GM12878 (cell line): ENCODE results near the gene ZBTB4. TPM values are rescaled to one million over a fixed set of nuclear protein-coding genes. Genes with fewer than 3 reads are reported as not detected.

Experiments
- ATAC-seq: fragments of 200-7000 bp; cut with Tn5 transposase; 3 replicates; pipeline ENCODE4 v1.9.1; 2020; ENCODE audit warnings: mild to moderate bottlenecking, moderate library complexity
- BruUV-seq: library from RNA; stranded (reverse); fragments of 400-500 nt; replicated peaks from 2 replicates; lab custom pipeline; 2021; lab: Mats Ljungman, UMichigan
- CTCF ChIA-PET: fragments of 300-600 bp; sonication (Branson Sonifier 250); formaldehyde crosslinking; extraction: SDS; loops from one replicate; lab custom pipeline; 2021; ENCODE audit warnings: inconsistent platforms; lab: Yijun Ruan, JAX
- POLR2A ChIA-PET: fragments of 350-600 bp; formaldehyde crosslinking; extraction: SDS; loops from one replicate; lab custom pipeline; 2021; ENCODE audit warnings: inconsistent platforms; lab: Charles Lee
- RAD21 ChIA-PET: fragments of 300-600 bp; sonication (Branson Sonifier 250); formaldehyde crosslinking; loops from one replicate; lab custom pipeline; 2023; ENCODE audit warnings: antibody characterized with exemption; ENCODE audit not compliant: unreplicated experiment; lab: Charles Lee
- SMC1A ChIA-PET: fragments of 300-600 bp; sonication (Branson Sonifier 250); formaldehyde crosslinking; loops from one replicate; lab custom pipeline; 2023; ENCODE audit not compliant: unreplicated experiment, uncharacterized antibody; lab: Charles Lee
- DNase-seq: peaks from one replicate; pipeline ENCODE4 v3.0.0-alpha.2; 2011; ENCODE audit warnings: low read depth, low spot score
- FAIRE-seq: peaks from 3 replicates; lab custom pipeline; 2011; peaks lifted over from hg19 to GRCh38; lab: Jason Lieb, UNC
- H2AFZ ChIP-seq: 2 replicates; pipeline ENCODE4 v1.6.0; 2011; ENCODE audit warnings: low read depth, low read length, control low read depth; ENCODE audit not compliant: control insufficient read depth
- H3K27ac ChIP-seq: 2 replicates; pipeline ENCODE4 v1.5.1; 2011; ENCODE audit warnings: control low read depth; ENCODE audit not compliant: control insufficient read depth, insufficient read depth
- H3K27me3 ChIP-seq, 2 experiments: replicated peaks in 1 of 2; 2 replicates each; pipeline versions ENCODE4 v1.6.0 to v1.6.1; 2011; ENCODE audit warnings: low read length in 1 of 2; ENCODE audit not compliant: control insufficient read depth in 2 of 2, insufficient read depth in 2 of 2
- H3K36me3 ChIP-seq, 2 experiments: 2 replicates each; pipeline ENCODE4 v1.5.1; 2011; ENCODE audit warnings: low read length in 1 of 2; ENCODE audit not compliant: control insufficient read depth in 2 of 2, insufficient read depth in 2 of 2
- H3K4me1 ChIP-seq: 2 replicates; pipeline ENCODE4 v1.6.1; 2011; ENCODE audit warnings: mild to moderate bottlenecking, low read length, moderate library complexity, mixed read lengths; ENCODE audit not compliant: control insufficient read depth, insufficient read depth
- H3K4me2 ChIP-seq: 2 replicates; pipeline ENCODE4 v1.6.0; 2011; ENCODE audit warnings: control low read depth; ENCODE audit not compliant: control insufficient read depth, insufficient read depth
- H3K4me3 ChIP-seq: fragments of 200-600 bp; sonication (generic); 2 replicates; pipeline ENCODE4 v1.5.1; 2016
- H3K79me2 ChIP-seq: 2 replicates; pipeline ENCODE4 v1.6.0; 2011; ENCODE audit warnings: low read length; ENCODE audit not compliant: control insufficient read depth, insufficient read depth
- H3K9ac ChIP-seq: 2 replicates; pipeline ENCODE4 v1.8.0; 2011; ENCODE audit warnings: low read length, control low read depth, mixed read lengths; ENCODE audit not compliant: control insufficient read depth, insufficient read depth
- H3K9me3 ChIP-seq: replicated peaks from 3 replicates; pipeline ENCODE4 v1.5.1; 2011; ENCODE audit warnings: mild to moderate bottlenecking, low read length; ENCODE audit not compliant: control insufficient read depth, insufficient read depth
- H4K20me1 ChIP-seq: 2 replicates; pipeline ENCODE4 v1.6.0; 2011; ENCODE audit not compliant: control insufficient read depth, insufficient read depth
- BCL11A ChIP-seq: IDR thresholded peaks from 2 replicates; pipeline ENCODE4 v1.6.1; 2011; ENCODE audit warnings: low read depth, low read length
- BMI1 ChIP-seq: fragments of 450-650 bp; IDR thresholded peaks from 2 replicates; pipeline ENCODE4 v1.6.1; 2016; ENCODE audit warnings: mild to moderate bottlenecking, moderate library complexity, borderline replicate concordance
- BRCA1 ChIP-seq: IDR thresholded peaks from 2 replicates; pipeline ENCODE4 v1.6.1; 2011; ENCODE audit warnings: low read depth, low read length, improper control_type of control experiment
- JUNB ChIP-seq: IDR thresholded peaks from 2 replicates; pipeline ENCODE4 v1.6.1; 2016; ENCODE audit warnings: antibody characterized with exemption, mild to moderate bottlenecking
- NRF1 ChIP-seq: conservative IDR thresholded peaks from 2 replicates; pipeline ENCODE4 v1.6.1; 2011; ENCODE audit warnings: mild to moderate bottlenecking, low read depth, low read length, improper control_type of control experiment
- SPI1 ChIP-seq: IDR thresholded peaks from 2 replicates; pipeline ENCODE4 v1.6.1; 2011; ENCODE audit warnings: low read depth, mild to moderate bottlenecking, low read length, moderate library complexity, borderline replicate concordance; ENCODE audit not compliant: insufficient read depth
- TBL1XR1 ChIP-seq: IDR thresholded peaks from 2 replicates; pipeline ENCODE4 v1.6.1; 2012; ENCODE audit warnings: low read depth, low read length, improper control_type of control experiment
- WGBS: methylation state at CpG from one replicate; pipeline ENCODE4 v1.1.6; 2016; ENCODE audit warnings: low lambda C conversion rate; ENCODE audit not compliant: insufficient replicate concordance, insufficient coverage; ENCODE audit errors: missing lambda C conversion rate; 5-methylcytosine and 5-hydroxymethylcytosine counted together
- in situ Hi-C: fragments of 300-500 bp; cut with MboI; formaldehyde crosslinking; loops from 9 replicates; pipeline ENCODE4 v1.14.3; 2018; ENCODE audit warnings: mixed read lengths
- intact Hi-C: fragments of 100-400 bp; cut with micrococcal nuclease; formaldehyde crosslinking; loops from one replicate; pipeline ENCODE4 v1.14.2; 2022; ENCODE audit not compliant: unreplicated experiment
- polyA plus RNA-seq, 11 experiments: library from polyadenylated mRNA; depleted of rRNA in 4 of 11; unstranded in 6 of 11; stranded (reverse) in 5 of 11; fragments of >200 nt; fragmentation: Nextera tagmentation in 4 of 11; fragmentation: Illumina TruSeq in 1 of 11; extraction: Ambion mirVana in 4 of 11; extraction: Trizol in 1 of 11; gene quantifications; 1 replicate in 1 of 11; 2 replicates in 10 of 11; pipeline versions ENCODE4 v1.2.1 to v1.2.3, GENCODE V29; 2011 to 2016; ENCODE audit warnings: inconsistent platforms in 2 of 11, missing spikeins in 2 of 11, low read depth in 1 of 11
- total RNA-seq, 4 experiments: library from RNA; depleted of rRNA in 3 of 4; stranded (reverse); fragments of >200 nt in 3 of 4; fragmentation: Illumina TruSeq in 1 of 4; extraction: Trizol in 1 of 4; gene quantifications; 2 replicates each; pipeline versions ENCODE4 v1.2.1 to v1.2.3, GENCODE V29; 2013 to 2021
- TF ChIP-seq, protein P1 (sequence below): fragments of 450-650 bp; IDR thresholded peaks from 2 replicates; pipeline ENCODE4 v1.6.1; 2017; ENCODE audit warnings: mild to moderate bottlenecking, moderate library complexity
- TF ChIP-seq, protein P2 (sequence below): fragments of 450-650 bp; IDR thresholded peaks from 2 replicates; pipeline ENCODE4 v1.6.1; 2017; ENCODE audit warnings: mild to moderate bottlenecking, moderate library complexity
- TF ChIP-seq, protein P3 (sequence below): fragments of 150-350 bp; IDR thresholded peaks from 2 replicates; pipeline ENCODE4 v1.6.1; 2016; ENCODE audit warnings: low read depth, low read length

The ZBTB4 gene
- total and polyA plus RNA-seq, 10 of the 15 experiments (the other 5 are each of a cell fraction or from before 2014, with no cell fraction given) = 2.0 to 14.9 (median 6.9) TPM

DNA sequence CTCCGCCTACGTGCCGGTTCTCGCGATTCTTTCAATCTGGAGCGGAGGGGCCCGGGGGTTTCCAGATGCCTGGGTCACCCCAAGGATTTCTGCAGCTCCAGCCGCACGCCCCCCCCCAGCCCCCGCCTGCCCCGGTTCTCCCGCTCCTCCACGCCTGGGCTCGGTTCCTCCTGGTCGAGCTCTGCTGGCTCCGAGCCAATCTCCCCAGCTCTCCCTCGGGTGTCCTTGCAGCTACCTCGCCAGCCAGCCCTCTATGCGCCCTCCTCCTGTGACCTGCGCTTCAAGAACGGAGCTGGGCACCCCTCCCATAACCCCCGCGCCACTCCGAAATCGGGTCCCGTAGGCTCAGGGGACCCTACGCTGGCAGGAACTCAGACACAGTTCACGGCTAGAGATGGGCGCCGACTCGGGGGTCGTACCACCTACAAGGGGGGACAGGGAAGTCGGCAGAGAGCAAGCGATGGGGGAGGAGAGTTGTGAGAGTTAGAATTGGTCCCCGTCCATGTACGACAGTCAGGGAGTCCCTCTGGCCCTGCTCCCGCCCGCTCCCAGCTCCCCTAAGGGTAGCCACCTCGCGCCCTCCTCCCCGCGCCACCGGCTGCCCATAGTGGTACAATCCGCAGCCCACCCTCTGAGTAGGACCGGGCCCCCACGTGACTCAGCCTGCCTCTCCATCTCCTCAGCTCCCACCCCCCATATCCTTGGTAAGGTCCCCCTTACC, 39.2 kb downstream of the ZBTB4 start:
- ChIA-PET POLR2A (interaction anchor here (0.7 to 8.2 kb wide), 12 partner anchors 8 to 144 kb away, joined by 3 to 63 read pairs (median 4); partner anchors contain the start of genes POLR2A, SENP3, SLC35G6 and TMEM256), RAD21 (interaction anchor here (0.7 to 2.5 kb wide), 9 partner anchors 15 to 120 kb away, joined by 3 to 12 read pairs (median 3); partner anchors contain the start of genes SENP3, TMEM95 and ZBTB4), SMC1A (interaction anchor here (0.9 to 1.9 kb wide), 8 partner anchors 12 to 119 kb away, joined by 3 to 8 read pairs (median 4); partner anchors contain the start of genes SLC35G6, TNFSF13 and ZBTB4), CTCF (interaction anchor here (0.7 to 2.8 kb wide), 8 partner anchors 14 to 247 kb away, joined by 3 to 20 read pairs (median 3); partner anchors contain the start of genes NEURL4, SAT2, SENP3 and TP53)
- H3K4me2 ChIP-seq = peak overlapping the region; percentile 91
- peaks cover 6% of the 10 kb centered on the region for H3K79me2 ChIP-seq
- 1% methylated on average over 33 of the region's 46 CpGs for WGBS
- H4K20me1 ChIP-seq = no peaks in the 10 kb centered on the region
- no TSS peak for BruUV-seq
- H2AFZ ChIP-seq = peak overlapping the region; percentile 82
- ATAC-seq = peak; percentile 9
- peak overlapping the region; percentile 77 for H3K9ac ChIP-seq
- H3K36me3 ChIP-seq = no peaks in the 10 kb centered on the region
- peak; percentile 68 for FAIRE-seq
- peaks cover 0 to 4% of the 10 kb centered on the region in 2 experiments; a peak in 2 of 4 replicates for H3K27me3 ChIP-seq
- in situ Hi-C loops = no loop called here
- intact Hi-C loops = no loop called here
- peak overlapping the region; percentile 97 for H3K4me3 ChIP-seq
- H3K4me1 ChIP-seq = peaks cover 33% of the 10 kb centered on the region
- H3K9me3 ChIP-seq = no peaks in the 10 kb centered on the region
- H3K27ac ChIP-seq = peak overlapping the region; percentile 46; the same call in 1 of the 2 replicates
- no peak for DNase-seq
- TF ChIP-seq BCL11A = no peak
- no peak for TF ChIP-seq BMI1
- no peak for TF ChIP-seq JUNB
- TF ChIP-seq TBL1XR1 = no peak
- no peak for TF ChIP-seq SPI1
- TF ChIP-seq, protein P1, sequence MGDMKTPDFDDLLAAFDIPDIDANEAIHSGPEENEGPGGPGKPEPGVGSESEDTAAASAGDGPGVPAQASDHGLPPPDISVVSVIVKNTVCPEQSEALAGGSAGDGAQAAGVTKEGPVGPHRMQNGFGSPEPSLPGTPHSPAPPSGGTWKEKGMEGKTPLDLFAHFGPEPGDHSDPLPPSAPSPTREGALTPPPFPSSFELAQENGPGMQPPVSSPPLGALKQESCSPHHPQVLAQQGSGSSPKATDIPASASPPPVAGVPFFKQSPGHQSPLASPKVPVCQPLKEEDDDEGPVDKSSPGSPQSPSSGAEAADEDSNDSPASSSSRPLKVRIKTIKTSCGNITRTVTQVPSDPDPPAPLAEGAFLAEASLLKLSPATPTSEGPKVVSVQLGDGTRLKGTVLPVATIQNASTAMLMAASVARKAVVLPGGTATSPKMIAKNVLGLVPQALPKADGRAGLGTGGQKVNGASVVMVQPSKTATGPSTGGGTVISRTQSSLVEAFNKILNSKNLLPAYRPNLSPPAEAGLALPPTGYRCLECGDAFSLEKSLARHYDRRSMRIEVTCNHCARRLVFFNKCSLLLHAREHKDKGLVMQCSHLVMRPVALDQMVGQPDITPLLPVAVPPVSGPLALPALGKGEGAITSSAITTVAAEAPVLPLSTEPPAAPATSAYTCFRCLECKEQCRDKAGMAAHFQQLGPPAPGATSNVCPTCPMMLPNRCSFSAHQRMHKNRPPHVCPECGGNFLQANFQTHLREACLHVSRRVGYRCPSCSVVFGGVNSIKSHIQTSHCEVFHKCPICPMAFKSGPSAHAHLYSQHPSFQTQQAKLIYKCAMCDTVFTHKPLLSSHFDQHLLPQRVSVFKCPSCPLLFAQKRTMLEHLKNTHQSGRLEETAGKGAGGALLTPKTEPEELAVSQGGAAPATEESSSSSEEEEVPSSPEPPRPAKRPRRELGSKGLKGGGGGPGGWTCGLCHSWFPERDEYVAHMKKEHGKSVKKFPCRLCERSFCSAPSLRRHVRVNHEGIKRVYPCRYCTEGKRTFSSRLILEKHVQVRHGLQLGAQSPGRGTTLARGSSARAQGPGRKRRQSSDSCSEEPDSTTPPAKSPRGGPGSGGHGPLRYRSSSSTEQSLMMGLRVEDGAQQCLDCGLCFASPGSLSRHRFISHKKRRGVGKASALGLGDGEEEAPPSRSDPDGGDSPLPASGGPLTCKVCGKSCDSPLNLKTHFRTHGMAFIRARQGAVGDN = no peak
- TF ChIP-seq, protein P2, sequence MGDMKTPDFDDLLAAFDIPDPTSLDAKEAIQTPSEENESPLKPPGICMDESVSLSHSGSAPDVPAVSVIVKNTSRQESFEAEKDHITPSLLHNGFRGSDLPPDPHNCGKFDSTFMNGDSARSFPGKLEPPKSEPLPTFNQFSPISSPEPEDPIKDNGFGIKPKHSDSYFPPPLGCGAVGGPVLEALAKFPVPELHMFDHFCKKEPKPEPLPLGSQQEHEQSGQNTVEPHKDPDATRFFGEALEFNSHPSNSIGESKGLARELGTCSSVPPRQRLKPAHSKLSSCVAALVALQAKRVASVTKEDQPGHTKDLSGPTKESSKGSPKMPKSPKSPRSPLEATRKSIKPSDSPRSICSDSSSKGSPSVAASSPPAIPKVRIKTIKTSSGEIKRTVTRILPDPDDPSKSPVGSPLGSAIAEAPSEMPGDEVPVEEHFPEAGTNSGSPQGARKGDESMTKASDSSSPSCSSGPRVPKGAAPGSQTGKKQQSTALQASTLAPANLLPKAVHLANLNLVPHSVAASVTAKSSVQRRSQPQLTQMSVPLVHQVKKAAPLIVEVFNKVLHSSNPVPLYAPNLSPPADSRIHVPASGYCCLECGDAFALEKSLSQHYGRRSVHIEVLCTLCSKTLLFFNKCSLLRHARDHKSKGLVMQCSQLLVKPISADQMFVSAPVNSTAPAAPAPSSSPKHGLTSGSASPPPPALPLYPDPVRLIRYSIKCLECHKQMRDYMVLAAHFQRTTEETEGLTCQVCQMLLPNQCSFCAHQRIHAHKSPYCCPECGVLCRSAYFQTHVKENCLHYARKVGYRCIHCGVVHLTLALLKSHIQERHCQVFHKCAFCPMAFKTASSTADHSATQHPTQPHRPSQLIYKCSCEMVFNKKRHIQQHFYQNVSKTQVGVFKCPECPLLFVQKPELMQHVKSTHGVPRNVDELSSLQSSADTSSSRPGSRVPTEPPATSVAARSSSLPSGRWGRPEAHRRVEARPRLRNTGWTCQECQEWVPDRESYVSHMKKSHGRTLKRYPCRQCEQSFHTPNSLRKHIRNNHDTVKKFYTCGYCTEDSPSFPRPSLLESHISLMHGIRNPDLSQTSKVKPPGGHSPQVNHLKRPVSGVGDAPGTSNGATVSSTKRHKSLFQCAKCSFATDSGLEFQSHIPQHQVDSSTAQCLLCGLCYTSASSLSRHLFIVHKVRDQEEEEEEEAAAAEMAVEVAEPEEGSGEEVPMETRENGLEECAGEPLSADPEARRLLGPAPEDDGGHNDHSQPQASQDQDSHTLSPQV = no peak
- TF ChIP-seq NRF1 = no peak
- TF ChIP-seq, protein P3, sequence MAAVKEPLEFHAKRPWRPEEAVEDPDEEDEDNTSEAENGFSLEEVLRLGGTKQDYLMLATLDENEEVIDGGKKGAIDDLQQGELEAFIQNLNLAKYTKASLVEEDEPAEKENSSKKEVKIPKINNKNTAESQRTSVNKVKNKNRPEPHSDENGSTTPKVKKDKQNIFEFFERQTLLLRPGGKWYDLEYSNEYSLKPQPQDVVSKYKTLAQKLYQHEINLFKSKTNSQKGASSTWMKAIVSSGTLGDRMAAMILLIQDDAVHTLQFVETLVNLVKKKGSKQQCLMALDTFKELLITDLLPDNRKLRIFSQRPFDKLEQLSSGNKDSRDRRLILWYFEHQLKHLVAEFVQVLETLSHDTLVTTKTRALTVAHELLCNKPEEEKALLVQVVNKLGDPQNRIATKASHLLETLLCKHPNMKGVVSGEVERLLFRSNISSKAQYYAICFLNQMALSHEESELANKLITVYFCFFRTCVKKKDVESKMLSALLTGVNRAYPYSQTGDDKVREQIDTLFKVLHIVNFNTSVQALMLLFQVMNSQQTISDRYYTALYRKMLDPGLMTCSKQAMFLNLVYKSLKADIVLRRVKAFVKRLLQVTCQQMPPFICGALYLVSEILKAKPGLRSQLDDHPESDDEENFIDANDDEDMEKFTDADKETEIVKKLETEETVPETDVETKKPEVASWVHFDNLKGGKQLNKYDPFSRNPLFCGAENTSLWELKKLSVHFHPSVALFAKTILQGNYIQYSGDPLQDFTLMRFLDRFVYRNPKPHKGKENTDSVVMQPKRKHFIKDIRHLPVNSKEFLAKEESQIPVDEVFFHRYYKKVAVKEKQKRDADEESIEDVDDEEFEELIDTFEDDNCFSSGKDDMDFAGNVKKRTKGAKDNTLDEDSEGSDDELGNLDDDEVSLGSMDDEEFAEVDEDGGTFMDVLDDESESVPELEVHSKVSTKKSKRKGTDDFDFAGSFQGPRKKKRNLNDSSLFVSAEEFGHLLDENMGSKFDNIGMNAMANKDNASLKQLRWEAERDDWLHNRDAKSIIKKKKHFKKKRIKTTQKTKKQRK = no peak
- no peak; the same call in 1 of the 2 replicates for TF ChIP-seq BRCA1
